ENCODE results near the gene XKR7. TPM values are rescaled to one million over a fixed set of nuclear protein-coding genes. Genes with fewer than 3 reads are reported as not detected.

The XKR7 gene
- total RNA-seq, 4 donors from 2014 or later = not detected

DNA sequence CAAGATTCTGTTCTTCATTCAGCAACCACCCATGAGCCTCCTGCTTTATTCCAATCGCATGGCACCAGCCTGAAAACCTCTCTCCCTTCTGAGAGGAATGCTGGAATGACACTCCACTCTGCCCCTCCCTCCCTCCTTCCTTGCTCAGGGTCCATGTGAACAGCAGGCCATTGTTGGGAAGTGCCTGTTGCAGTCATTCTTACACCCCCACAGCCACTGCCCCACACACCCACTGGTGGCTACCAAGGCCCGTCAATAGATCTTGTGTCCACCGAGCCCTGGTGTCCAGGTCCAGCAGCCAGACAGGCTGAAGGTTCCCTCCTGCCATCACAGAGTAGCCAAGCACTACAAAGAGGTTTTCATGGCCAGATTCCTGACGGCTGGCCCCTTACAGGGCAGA, 22.6 kb upstream of the XKR7 start:
- WGBS = 82% methylated on average over 4 of the region's 4 CpGs
- Histone ChIP-seq H3K9me3 (no peaks in the 10 kb centered on the region), H3K4me3 (no peak overlapping the region), H3K36me3 (peaks cover 52% of the 10 kb centered on the region), H3K27ac (no peak overlapping the region), H3K27me3 (no peaks in the 10 kb centered on the region), H3K4me1 (peaks cover 9% of the 10 kb centered on the region)
- no peak for DNase-seq (ENCODE audit: low spot score in 2 of 2)
- TF ChIP-seq, protein P1, sequence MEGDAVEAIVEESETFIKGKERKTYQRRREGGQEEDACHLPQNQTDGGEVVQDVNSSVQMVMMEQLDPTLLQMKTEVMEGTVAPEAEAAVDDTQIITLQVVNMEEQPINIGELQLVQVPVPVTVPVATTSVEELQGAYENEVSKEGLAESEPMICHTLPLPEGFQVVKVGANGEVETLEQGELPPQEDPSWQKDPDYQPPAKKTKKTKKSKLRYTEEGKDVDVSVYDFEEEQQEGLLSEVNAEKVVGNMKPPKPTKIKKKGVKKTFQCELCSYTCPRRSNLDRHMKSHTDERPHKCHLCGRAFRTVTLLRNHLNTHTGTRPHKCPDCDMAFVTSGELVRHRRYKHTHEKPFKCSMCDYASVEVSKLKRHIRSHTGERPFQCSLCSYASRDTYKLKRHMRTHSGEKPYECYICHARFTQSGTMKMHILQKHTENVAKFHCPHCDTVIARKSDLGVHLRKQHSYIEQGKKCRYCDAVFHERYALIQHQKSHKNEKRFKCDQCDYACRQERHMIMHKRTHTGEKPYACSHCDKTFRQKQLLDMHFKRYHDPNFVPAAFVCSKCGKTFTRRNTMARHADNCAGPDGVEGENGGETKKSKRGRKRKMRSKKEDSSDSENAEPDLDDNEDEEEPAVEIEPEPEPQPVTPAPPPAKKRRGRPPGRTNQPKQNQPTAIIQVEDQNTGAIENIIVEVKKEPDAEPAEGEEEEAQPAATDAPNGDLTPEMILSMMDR (IDR thresholded peaks at IDR 0.05) = no peak
- TF ChIP-seq POLR2A (IDR thresholded peaks at IDR 0.05) (no peak), EP300 (IDR thresholded peaks at IDR 0.05) (no peak), POLR2AphosphoS5 (IDR thresholded peaks at IDR 0.05) (no peak)

DNA sequence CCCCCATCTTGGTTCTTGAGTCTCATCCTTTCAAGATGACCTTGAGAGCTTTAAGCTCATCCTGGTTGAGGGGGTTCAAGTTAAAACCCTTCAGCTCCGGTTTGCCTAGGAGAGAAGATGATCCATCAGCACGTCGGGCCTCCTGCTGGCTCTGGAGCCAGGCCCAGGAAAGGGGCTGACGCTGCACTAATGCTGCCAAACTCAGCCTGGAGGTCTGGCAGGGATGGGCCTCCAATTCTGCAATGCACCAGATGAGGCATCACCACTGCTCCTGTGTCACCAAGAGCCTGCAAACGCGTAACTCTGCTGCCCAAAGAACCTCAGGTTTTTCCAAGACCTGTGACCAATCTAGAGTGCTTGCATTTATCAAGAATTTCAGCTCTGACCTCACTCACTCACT, 22.2 kb upstream of the XKR7 start:
- H3K27me3 ChIP-seq = no peaks in the 10 kb centered on the region
- peaks cover 13% of the 10 kb centered on the region for H3K4me1 ChIP-seq
- H3K9me3 ChIP-seq = no peaks in the 10 kb centered on the region
- H3K36me3 ChIP-seq = peaks cover 52% of the 10 kb centered on the region
- H3K4me3 ChIP-seq = no peak overlapping the region
- TF ChIP-seq POLR2A (IDR thresholded peaks at IDR 0.05) (no peak), POLR2AphosphoS5 (IDR thresholded peaks at IDR 0.05) (no peak), EP300 (IDR thresholded peaks at IDR 0.05) (no peak)
- TF ChIP-seq, protein P1 (IDR thresholded peaks at IDR 0.05) = no peak
- no peak overlapping the region for H3K27ac ChIP-seq
- DNase-seq (ENCODE audit: low spot score in 2 of 2) = no peak
- 52% methylated on average over 6 of the region's 6 CpGs for WGBS

DNA sequence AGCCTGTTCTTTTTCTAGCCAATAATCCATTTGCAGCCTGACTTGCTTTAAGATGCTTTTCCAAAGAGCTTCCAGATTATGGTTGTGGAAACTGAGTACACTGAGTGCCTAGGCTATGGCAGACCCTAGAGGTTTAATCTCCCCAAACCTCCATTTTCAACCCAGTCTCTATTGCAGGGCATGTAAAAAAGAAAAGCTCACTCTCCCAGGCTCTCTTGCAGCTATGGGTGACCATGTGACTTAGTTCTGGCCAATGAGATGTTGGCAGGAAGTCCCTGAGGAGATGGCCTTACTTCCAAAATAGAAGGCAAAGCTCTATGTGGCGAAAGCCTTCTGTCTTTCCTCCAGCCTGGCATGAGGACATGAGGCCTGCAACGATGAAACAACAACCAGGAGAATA, 19.9 kb upstream of the XKR7 start:
- peaks cover 52% of the 10 kb centered on the region for H3K36me3 ChIP-seq

DNA sequence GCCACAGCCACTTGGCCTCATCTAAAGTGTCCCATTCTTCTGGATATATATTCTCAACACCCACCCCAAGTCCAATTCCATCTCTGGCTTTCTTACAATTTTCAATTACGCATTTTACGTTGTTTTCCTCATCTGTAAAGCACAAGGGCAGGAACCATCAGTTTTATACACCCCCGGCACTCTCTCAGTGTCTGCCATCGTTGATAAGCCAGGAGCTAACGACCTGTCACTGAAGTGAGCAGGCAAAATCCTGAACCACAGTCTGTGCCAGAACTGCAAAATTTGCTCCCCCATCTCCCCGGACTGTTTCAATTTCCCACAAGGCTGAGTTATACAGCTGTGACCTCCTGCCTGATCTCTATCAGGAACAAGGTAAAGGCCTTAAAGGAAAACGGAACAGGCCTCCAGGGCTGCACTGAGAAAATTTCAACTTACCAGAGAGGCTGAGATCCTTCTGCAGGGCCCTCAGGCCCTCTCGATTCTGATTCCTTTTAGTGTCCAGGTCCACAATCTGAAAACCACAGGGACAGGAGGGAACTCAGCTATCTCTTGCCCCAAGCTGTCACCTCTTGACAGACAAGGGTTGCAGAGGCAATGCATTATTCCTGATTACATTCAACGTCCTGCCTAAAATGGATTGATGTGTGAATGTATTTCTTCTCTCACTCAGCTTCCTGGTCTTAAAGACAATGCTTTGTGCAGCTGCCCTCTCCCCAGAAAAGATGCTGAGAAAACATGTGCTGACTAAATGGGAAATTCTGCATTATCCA, 17.9 kb upstream of the XKR7 start:
- no peak overlapping the region for H3K4me3 ChIP-seq
- TF ChIP-seq POLR2AphosphoS5 (IDR thresholded peaks at IDR 0.05) (no peak), POLR2A (IDR thresholded peaks at IDR 0.05) (no peak), EP300 (IDR thresholded peaks at IDR 0.05) (no peak)
- TF ChIP-seq, protein P1 (IDR thresholded peaks at IDR 0.05) = no peak
- peaks cover 17% of the 10 kb centered on the region for H3K4me1 ChIP-seq
- H3K27me3 ChIP-seq = peaks cover 6% of the 10 kb centered on the region
- no peak overlapping the region for H3K27ac ChIP-seq
- H3K9me3 ChIP-seq = no peaks in the 10 kb centered on the region
- H3K36me3 ChIP-seq = peaks cover 42% of the 10 kb centered on the region
- 82% methylated on average over 9 of the region's 9 CpGs for WGBS
- no peak for DNase-seq (ENCODE audit: low spot score in 2 of 2)

More for the DNA sequence above, 19.9 kb upstream of the XKR7 start:
- TF ChIP-seq POLR2A (IDR thresholded peaks at IDR 0.05) (no peak), EP300 (IDR thresholded peaks at IDR 0.05) (no peak)
- TF ChIP-seq, protein P1 (IDR thresholded peaks at IDR 0.05) = no peak
- no peak for DNase-seq (ENCODE audit: low spot score in 2 of 2)
- H3K27me3 ChIP-seq = no peaks in the 10 kb centered on the region
- no peak overlapping the region for H3K4me3 ChIP-seq
- H3K27ac ChIP-seq = no peak overlapping the region
- WGBS = 96% methylated on average over 2 of the region's 2 CpGs
- no peaks in the 10 kb centered on the region for H3K9me3 ChIP-seq
- H3K4me1 ChIP-seq = peaks cover 19% of the 10 kb centered on the region

DNA sequence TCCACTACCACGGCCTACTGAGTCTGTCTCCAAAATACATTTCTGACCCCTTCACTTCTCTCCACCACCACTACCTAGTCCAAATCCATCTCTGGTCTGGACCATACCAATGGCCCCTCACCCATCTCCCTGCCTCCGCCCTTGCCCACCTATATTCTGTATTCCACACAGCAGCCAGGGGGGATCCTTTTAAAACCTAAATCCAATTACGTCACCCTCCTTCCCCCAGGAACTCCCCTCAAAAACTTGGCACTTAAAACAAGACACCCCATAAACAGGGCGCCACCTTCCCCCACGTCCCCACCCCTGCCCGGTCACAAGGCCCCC, 16.8 kb upstream of the XKR7 start:
- Histone ChIP-seq H3K4me1 (peaks cover 17% of the 10 kb centered on the region), H3K27ac (peak overlapping the region; percentile 35), H3K36me3 (peaks cover 31% of the 10 kb centered on the region), H3K9me3 (no peaks in the 10 kb centered on the region), H3K27me3 (peaks cover 12% of the 10 kb centered on the region), H3K4me3 (peak overlapping the region; percentile 89)
- WGBS = 11% methylated on average over 6 of the region's 6 CpGs
- no peak for DNase-seq (ENCODE audit: low spot score in 2 of 2)
- no peak for TF ChIP-seq POLR2AphosphoS5 (IDR thresholded peaks at IDR 0.05)
- no peak for TF ChIP-seq POLR2A (IDR thresholded peaks at IDR 0.05)
- no peak for TF ChIP-seq EP300 (IDR thresholded peaks at IDR 0.05)
- TF ChIP-seq, protein P1 (IDR thresholded peaks at IDR 0.05) = no peak
